Motor neuron (in vitro differentiated cells): ENCODE results near the gene FTO. TPM values are rescaled to one million over a fixed set of nuclear protein-coding genes. Genes with fewer than 3 reads are reported as not detected.
"Not testable (repeated sequence)": the region's sequence is repeated elsewhere in the genome, so short reads cannot be mapped to it uniquely, and the experiment has no call there.

Experiments
- ATAC-seq, 8 experiments: fragments of 200-7000 bp; cut with Tn5 transposase; replicated peaks in 6 of 8; 2 replicates each; pipeline ENCODE4 v1.8.0; 2021; ENCODE audit warnings: mild to moderate bottlenecking in 8 of 8, moderate library complexity in 8 of 8
- H3K27ac ChIP-seq, 2 donors: fragments of 250-450 bp; sonication (Bioruptor Pico); 2 replicates each; pipeline ENCODE4 v1.9.0; 2021; ENCODE audit warnings: antibody characterized with exemption in 2 of 2, mild to moderate bottlenecking in 2 of 2, moderate library complexity in 1 of 2
- H3K4me1 ChIP-seq, 2 donors: fragments of 250-450 bp; sonication (Bioruptor Pico); replicated peaks in 1 of 2; 2 replicates each; pipeline ENCODE4 v1.6.1; 2021; ENCODE audit warnings: antibody characterized with exemption in 2 of 2, mild to moderate bottlenecking in 2 of 2, moderate library complexity in 1 of 2
- H3K4me3 ChIP-seq, 5 donors: fragments of 250-450 bp; sonication (Bioruptor Pico); 2 replicates each; pipeline ENCODE4 v1.9.0; 2021; ENCODE audit warnings: antibody characterized with exemption in 5 of 5, mild to moderate bottlenecking in 5 of 5, moderate library complexity in 4 of 5
- WGBS, 10 experiments: fragments of 450-650 bp; shearing (Covaris generic); methylation state at CpG; one replicate each; pipeline ENCODE4 v1.0.0; 2022; 5-methylcytosine and 5-hydroxymethylcytosine counted together
- in situ Hi-C, 9 experiments: fragments of 400-800 bp; cut with MboI; loops; one replicate each; pipeline ENCODE4 v1.15.0; 2021; ENCODE audit warnings: low sequenced_read_pairs in 9 of 9, low pct_unique_long_range_greater_than_20kb in 2 of 9; ENCODE audit not compliant: unreplicated experiment in 9 of 9
- total RNA-seq, 8 experiments: library from RNA; unstranded; fragments of 300-600 nt; gene quantifications; 2 replicates each; pipeline versions ENCODE4 v1.2.3 to v1.2.4, GENCODE V29; 2022

Gene FTO
- total RNA-seq, 8 experiments from 2014 or later, result 73.8 to 143 (median 112) TPM

DNA sequence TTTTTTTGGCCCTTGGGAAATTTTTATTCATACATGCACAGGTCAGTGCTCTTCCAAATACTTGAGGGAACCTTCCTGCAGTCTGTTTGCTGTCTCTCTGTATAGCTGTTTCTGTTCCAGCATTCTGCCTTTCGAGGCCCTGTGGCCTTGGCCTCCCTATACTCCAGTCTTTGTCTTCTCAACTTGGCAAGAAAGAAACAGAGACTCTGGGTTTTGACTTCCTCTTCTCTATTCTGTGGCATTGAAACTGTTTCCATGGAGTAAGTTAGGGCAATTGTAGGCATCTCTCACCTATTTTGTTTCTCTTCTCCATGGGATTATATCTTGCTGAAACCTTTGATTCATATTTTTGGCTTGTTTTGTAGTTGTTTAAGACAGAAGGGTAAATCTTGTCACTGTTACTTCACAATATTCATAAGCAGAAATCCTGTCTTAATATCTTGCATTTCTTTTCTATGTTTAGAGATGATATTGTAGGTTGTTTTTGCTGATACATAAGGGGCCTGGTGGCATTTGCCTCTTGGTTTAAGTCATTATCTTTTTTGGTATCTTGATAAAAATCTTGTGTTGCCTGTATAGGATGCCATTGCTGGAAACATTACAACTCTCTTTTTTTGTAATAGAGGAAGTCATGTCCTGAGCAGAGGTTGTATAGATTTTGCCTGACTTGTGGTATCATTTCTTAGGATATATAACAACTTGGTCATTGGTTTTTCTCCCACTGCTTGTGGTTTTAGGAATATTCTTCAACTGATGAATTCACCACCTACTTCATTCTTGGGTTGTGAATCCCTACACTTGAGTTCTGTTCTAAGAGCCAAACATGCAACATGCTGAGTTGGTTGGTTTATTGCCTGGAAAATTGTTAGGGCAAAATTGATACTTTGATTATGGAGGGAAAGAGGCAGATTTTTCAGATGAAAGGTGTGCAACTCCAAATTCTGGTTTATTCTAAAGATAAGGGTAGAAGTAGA lies 168.6 kb downstream of the FTO start:
- ATAC-seq, result no peak
- in situ Hi-C loops, result no loop called here
- 60 to 100% (median 89%) methylated on average over 1 of the region's 1 CpG; no CpG with 5 or more reads in 3 of the 10 experiments for WGBS, 10 experiments
- Histone ChIP-seq H3K27ac (no peak overlapping the region), H3K4me3 (no peak overlapping the region), H3K4me1 (no peaks in the 10 kb centered on the region)

DNA sequence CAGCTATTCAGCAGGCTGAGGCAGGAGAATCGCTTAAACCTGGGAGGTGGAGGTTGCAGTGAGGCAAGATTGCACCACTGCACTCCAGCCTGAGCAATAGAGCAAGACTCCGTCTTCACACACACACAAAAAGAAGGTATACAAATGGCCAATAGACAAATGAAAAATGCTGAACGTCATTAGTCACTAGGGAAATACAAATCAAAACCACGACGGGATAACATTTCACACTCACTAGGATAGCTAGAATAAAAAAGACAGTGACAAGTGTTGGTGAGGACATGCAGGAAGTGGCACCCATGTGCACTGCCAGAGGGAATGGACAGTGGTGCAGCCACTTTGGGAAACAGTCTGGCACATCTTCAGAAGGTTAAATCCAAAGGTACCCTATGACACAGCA lies 172.9 kb downstream of the FTO start:
- H3K4me3 ChIP-seq, result no peak overlapping the region
- ATAC-seq, result no peak
- peaks cover 4 to 5% of the 10 kb centered on the region in 2 donors for H3K4me1 ChIP-seq
- in situ Hi-C loops, result loop anchor here in 2 of 9 experiments (25.0 kb wide), 3 partner anchors 315 to 1060 kb away; partner anchors contain the start of gene IRX5 (in 1 of the 2)
- H3K27ac ChIP-seq, result no peak overlapping the region
- 60 to 100% (median 90%) methylated on average over 1 to 5 of the region's 5 CpGs; no CpG with 5 or more reads in 2 of the 10 experiments for WGBS, 10 experiments

DNA sequence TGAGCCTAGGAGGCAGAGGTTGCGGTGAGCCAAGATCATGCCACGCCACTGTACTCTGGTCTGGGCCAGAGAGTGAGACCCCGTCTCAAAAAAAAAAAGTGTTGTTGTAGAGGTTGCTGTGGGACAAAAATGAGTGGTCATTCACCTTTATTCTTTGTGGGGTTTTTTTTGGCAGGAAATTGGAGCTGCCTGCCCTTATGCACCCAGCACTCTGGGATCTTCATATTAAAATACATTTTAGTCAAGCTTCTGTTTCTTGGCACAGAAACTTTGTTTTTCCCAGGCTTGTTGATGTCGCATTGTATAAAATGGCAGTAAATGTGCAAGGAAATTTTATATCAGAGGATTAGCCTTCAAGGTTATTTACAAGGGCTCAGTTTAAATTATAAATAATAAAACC lies 174.3 kb downstream of the FTO start:
- in situ Hi-C loops, result loop anchor here in 2 of 9 experiments (25.0 kb wide), 3 partner anchors 316 to 1059 kb away; partner anchors contain the start of gene IRX5 (in 1 of the 2)
- H3K4me1 ChIP-seq, result peaks cover 5 to 6% of the 10 kb centered on the region in 2 donors
- peak in 1 of 8 experiments; percentile 24 for ATAC-seq
- no peak overlapping the region for H3K27ac ChIP-seq
- H3K4me3 ChIP-seq, result no peak overlapping the region
- 40 to 100% (median 100%) methylated on average over 1 to 4 of the region's 4 CpGs; no CpG with 5 or more reads in 3 of the 10 experiments for WGBS, 10 experiments

DNA sequence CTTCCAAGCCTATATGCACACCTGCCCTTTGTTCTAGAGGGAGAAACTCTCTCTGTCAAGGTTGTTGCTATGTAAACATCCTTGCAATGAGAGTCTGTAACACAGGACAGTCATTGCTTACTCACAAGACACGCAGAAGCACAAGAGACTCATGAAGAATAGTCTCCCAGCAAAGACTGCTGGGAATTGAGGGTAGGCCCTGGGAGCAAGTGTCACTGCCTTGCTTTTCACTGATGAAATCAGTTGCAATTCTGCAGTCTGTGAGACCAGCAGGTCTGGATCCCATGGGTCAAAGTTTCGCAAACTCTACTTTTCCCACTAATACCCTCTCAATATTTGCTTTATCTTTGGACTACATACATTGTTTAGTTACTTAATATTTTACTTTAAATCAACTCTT lies 177.4 kb downstream of the FTO start:
- no peak overlapping the region for H3K4me3 ChIP-seq
- no peak overlapping the region for H3K27ac ChIP-seq
- ATAC-seq, result peak in 4 of 8 experiments; percentile 63 to 95 (median 88)
- in situ Hi-C loops, result loop anchor here in 2 of 9 experiments (25.0 kb wide), 3 partner anchors 319 to 1056 kb away; partner anchors contain the start of gene IRX5 (in 1 of the 2)
- peaks cover 5 to 6% of the 10 kb centered on the region in 2 donors for H3K4me1 ChIP-seq
- WGBS, 10 experiments, result 60 to 100% (median 83%) methylated on average over 1 to 2 of the region's 2 CpGs; no CpG with 5 or more reads in 2 of the 10 experiments

- ATAC-seq, result no peak
- in situ Hi-C loops, result loop anchor here in 2 of 9 experiments (25.0 kb wide), 3 partner anchors 320 to 1055 kb away; partner anchors contain the start of gene IRX5 (in 1 of the 2)
- 86 to 100% (median 94%) methylated on average over 1 of the region's 1 CpG; no CpG with 5 or more reads in 6 of the 10 experiments for WGBS, 10 experiments
Observed at GRCh38 chr16:53882310-53882709, 178.4 kb downstream of the FTO start.

GRCh38 chr16:53884748-53885147 lies 180.8 kb downstream of the FTO start:
- Histone ChIP-seq H3K27ac (no peak overlapping the region), H3K4me1 (peaks cover 5 to 6% of the 10 kb centered on the region in 2 donors), H3K4me3 (no peak overlapping the region)
- in situ Hi-C loops, result loop anchor here in 2 of 9 experiments (25.0 kb wide), 3 partner anchors 322 to 1053 kb away; partner anchors contain the start of gene IRX5 (in 1 of the 2)
- ATAC-seq, result no peak
- WGBS, 10 experiments, result 80 to 100% (median 96%) methylated on average over 2 to 4 of the region's 4 CpGs; no CpG with 5 or more reads in 2 of the 10 experiments

More at GRCh38 chr16:53882310-53882709, 178.4 kb downstream of the FTO start:
- Histone ChIP-seq H3K27ac (no peak overlapping the region), H3K4me3 (no peak overlapping the region), H3K4me1 (peaks cover 5 to 6% of the 10 kb centered on the region in 2 donors)

GRCh38 chr16:53886482-53887378 lies 182.8 kb downstream of the FTO start:
- no peak for ATAC-seq
- Histone ChIP-seq H3K4me1 (peaks cover under 1 to 3% of the 10 kb centered on the region in 2 donors), H3K27ac (no peak overlapping the region), H3K4me3 (no peak overlapping the region)
- 79 to 100% (median 97%) methylated on average over 2 to 7 of the region's 7 CpGs for WGBS, 10 experiments
- in situ Hi-C loops, result loop anchor here in 2 of 9 experiments (25.0 kb wide), 3 partner anchors 324 to 1051 kb away; partner anchors contain the start of gene IRX5 (in 1 of the 2)

GRCh38 chr16:53888222-53888621 lies 184.3 kb downstream of the FTO start:
- ATAC-seq, result no peak
- in situ Hi-C loops, result loop anchor here in 2 of 9 experiments (25.0 kb wide), 3 partner anchors 326 to 1049 kb away; partner anchors contain the start of gene IRX5 (in 1 of the 2)

DNA sequence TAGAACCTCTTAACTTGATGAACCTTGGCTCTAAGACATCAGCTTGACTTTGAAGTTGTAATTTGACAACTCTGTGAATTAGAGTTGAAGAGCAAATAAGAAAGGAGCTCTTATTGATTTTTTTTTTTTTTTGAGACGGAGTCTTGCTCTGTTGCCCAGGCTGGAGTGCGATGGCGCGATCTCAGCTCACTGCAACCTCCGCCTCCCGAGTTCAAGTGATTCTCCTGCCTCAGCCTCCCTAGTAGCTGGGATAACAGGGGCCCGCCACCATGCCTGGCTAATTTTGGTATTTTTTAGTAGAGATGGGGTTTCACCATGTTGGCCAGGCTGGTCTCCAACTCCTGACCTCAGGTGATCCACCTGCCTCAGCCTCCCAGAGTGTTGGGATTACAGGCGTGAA lies 186.9 kb downstream of the FTO start:
- not testable (repeated sequence) for ATAC-seq, H3K27ac ChIP-seq, H3K4me3 ChIP-seq
- 90 to 100% (median 100%) methylated on average over 1 to 8 of the region's 8 CpGs; no CpG with 5 or more reads in 1 of the 10 experiments for WGBS, 10 experiments
- in situ Hi-C loops, result loop anchor here in 2 of 9 experiments (25.0 kb wide), 3 partner anchors 329 to 1046 kb away; partner anchors contain the start of gene IRX5 (in 1 of the 2)
- peaks cover 7 to 34% of the 10 kb centered on the region in 2 donors for H3K4me1 ChIP-seq

More at GRCh38 chr16:53888222-53888621, 184.3 kb downstream of the FTO start:
- no peak overlapping the region for H3K27ac ChIP-seq
- 76 to 100% (median 92%) methylated on average over 2 to 3 of the region's 3 CpGs; no CpG with 5 or more reads in 4 of the 10 experiments for WGBS, 10 experiments
- peaks cover 7 to 11% of the 10 kb centered on the region in 2 donors for H3K4me1 ChIP-seq
- no peak overlapping the region for H3K4me3 ChIP-seq

GRCh38 chr16:53891409-53892139 lies 187.6 kb downstream of the FTO start:
- no peak overlapping the region for H3K27ac ChIP-seq
- peaks cover 7 to 41% of the 10 kb centered on the region in 2 donors for H3K4me1 ChIP-seq
- in situ Hi-C loops, result loop anchor here in 2 of 9 experiments (25.0 kb wide), 3 partner anchors 329 to 1046 kb away; partner anchors contain the start of gene IRX5 (in 1 of the 2)
- no peak for ATAC-seq
- no peak overlapping the region for H3K4me3 ChIP-seq
- WGBS, 10 experiments, result 67 to 100% (median 77%) methylated on average over 1 to 8 of the region's 9 CpGs; no CpG with 5 or more reads in 1 of the 10 experiments

- ATAC-seq, result peak; percentile 49 to 78 (median 71)
- Histone ChIP-seq H3K27ac (no peak overlapping the region), H3K4me3 (no peak overlapping the region), H3K4me1 (peaks cover 7 to 46% of the 10 kb centered on the region in 2 donors)
- in situ Hi-C loops, result loop anchor here in 2 of 9 experiments (25.0 kb wide), 3 partner anchors 330 to 1045 kb away; partner anchors contain the start of gene IRX5 (in 1 of the 2)
- WGBS, 10 experiments, result 0 to 11% (median 3%) methylated on average over 1 to 3 of the region's 3 CpGs; no CpG with 5 or more reads in 2 of the 10 experiments
Observed at GRCh38 chr16:53892155-53892554, 188.2 kb downstream of the FTO start.
